ENCODE measurements around the gene TUBA8. TPM values are rescaled to one million over a fixed set of nuclear protein-coding genes. Genes with fewer than 3 reads are reported as not detected.
"Not testable (repeated sequence)": the region's sequence is repeated elsewhere in the genome, so short reads cannot be mapped to it uniquely, and the experiment has no call there.

The TUBA8 gene
- total and polyA plus RNA-seq, 9 donors: 0.92 to 4.2 (median 1.9) TPM; not detected in 1

DNA sequence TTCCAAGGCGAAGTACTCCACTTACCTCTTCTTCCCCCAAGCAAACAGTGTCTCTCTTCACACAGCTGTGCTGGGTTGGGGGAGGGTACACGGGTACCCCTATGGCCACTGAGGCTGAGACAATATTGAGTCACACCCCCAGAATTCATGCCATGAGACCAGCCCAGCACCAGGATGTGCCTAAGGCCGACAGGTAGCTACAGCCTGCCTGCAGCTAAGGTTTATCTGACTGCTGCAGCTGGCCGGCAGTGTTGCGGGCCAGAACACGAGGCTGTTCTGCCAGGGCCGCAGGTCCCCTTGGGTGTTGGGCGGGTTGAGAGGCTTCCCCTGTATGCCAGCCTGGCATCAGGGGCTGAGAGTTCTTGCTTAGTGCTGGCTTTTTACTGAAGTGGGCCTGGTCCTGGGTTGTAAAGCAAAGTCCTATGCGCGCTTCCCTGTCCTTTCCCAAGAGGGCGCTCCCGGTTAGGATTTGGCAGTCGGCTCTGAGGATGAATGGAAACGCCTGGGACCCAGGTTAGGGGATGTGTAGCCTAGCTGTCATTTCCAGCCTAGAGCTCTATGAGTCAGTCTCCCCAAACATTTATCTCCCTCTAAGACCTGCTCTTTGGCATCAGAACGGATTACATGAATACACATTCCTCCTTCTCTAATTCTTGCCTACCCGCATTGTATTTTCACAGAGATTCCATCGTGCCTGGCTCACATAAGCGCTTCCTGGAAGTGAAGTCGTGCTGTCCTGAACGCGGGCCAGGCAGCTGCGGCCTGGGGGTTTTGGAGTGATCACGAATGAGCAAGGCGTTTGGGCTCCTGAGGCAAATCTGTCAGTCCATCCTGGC, 46.5 kb downstream of the TUBA8 start:
- intact Hi-C loops (cut with DNase I): no loop called here
- DNase-seq: peak; percentile 34 to 69 (median 59)
- 37 to 44% (median 43%) methylated on average over 24 of the region's 24 CpGs for WGBS, 3 donors
- H3K27me3 ChIP-seq: no peaks in the 10 kb centered on the region
- no peaks in the 10 kb centered on the region for H3K36me3 ChIP-seq
- no peaks in the 10 kb centered on the region for H3K9me3 ChIP-seq
- H3K4me1 ChIP-seq (ENCODE audit: insufficient read depth): no peaks in the 10 kb centered on the region
- peak overlapping the region in 1 of 2 donors; percentile 40 for H3K27ac ChIP-seq
- TF ChIP-seq EP300 (IDR thresholded peaks at IDR 0.05): no peak
- TF ChIP-seq POLR2A (IDR thresholded peaks at IDR 0.05): no peak
- TF ChIP-seq, protein P1, sequence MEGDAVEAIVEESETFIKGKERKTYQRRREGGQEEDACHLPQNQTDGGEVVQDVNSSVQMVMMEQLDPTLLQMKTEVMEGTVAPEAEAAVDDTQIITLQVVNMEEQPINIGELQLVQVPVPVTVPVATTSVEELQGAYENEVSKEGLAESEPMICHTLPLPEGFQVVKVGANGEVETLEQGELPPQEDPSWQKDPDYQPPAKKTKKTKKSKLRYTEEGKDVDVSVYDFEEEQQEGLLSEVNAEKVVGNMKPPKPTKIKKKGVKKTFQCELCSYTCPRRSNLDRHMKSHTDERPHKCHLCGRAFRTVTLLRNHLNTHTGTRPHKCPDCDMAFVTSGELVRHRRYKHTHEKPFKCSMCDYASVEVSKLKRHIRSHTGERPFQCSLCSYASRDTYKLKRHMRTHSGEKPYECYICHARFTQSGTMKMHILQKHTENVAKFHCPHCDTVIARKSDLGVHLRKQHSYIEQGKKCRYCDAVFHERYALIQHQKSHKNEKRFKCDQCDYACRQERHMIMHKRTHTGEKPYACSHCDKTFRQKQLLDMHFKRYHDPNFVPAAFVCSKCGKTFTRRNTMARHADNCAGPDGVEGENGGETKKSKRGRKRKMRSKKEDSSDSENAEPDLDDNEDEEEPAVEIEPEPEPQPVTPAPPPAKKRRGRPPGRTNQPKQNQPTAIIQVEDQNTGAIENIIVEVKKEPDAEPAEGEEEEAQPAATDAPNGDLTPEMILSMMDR (IDR thresholded peaks at IDR 0.05): peak in 2 of 3 donors; percentile 31 to 33
- H3K4me3 ChIP-seq: no peak overlapping the region

DNA sequence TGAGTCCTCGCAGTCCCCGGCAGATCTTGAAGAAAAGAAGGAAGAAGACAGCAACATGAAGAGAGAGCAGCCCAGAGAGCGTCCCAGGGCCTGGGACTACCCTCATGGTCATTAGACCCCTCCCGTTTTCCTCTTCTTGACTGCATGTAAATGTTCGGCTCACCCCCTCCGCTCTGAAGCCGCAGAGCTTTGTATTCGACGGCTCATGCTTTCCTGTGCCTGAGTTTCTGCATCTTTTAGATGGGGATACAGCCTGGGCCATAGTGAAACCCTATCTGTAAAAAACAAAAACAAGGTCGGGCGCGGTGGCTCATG, 47.1 kb downstream of the TUBA8 start:
- no peaks in the 10 kb centered on the region for H3K4me1 ChIP-seq (ENCODE audit: insufficient read depth)
- H3K27ac ChIP-seq: peak overlapping the region in 1 of 2 donors; percentile 40
- H3K27me3 ChIP-seq: no peaks in the 10 kb centered on the region
- TF ChIP-seq EP300 (IDR thresholded peaks at IDR 0.05) (no peak), POLR2A (IDR thresholded peaks at IDR 0.05) (no peak)
- TF ChIP-seq, protein P1 (IDR thresholded peaks at IDR 0.05): no peak
- WGBS, 3 donors: 77 to 78% (median 77%) methylated on average over 12 of the region's 12 CpGs
- DNase-seq: no peak
- no peaks in the 10 kb centered on the region for H3K36me3 ChIP-seq
- intact Hi-C loops (cut with DNase I): no loop called here
- no peak overlapping the region for H3K4me3 ChIP-seq
- H3K9me3 ChIP-seq: no peaks in the 10 kb centered on the region

DNA sequence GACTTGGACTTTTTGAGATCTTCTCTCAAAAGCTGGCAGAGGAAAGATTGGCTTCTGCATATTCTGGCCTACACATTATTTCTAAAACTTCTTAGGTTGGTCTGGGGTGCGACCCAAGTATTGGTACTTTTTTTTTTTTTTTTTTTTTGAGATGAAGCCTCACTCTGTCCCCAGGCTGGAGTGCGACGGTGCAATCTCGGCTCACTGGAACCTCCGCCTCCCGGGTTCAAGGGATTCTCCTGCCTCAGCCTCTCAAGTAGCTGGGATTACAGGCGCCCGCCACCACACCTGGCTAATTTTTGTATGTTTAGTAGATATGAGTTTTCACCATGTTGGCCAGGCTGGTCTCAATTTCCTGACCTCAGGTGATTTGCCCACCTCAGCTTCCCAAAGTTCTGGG, 50.0 kb downstream of the TUBA8 start:
- H3K27ac ChIP-seq; H3K4me1 ChIP-seq (ENCODE audit: insufficient read depth); DNase-seq; H3K9me3 ChIP-seq; intact Hi-C loops (cut with DNase I); H3K36me3 ChIP-seq; H3K27me3 ChIP-seq; H3K4me3 ChIP-seq: not testable (repeated sequence)
- WGBS, 3 donors: 96 to 97% (median 97%) methylated on average over 8 of the region's 8 CpGs

DNA sequence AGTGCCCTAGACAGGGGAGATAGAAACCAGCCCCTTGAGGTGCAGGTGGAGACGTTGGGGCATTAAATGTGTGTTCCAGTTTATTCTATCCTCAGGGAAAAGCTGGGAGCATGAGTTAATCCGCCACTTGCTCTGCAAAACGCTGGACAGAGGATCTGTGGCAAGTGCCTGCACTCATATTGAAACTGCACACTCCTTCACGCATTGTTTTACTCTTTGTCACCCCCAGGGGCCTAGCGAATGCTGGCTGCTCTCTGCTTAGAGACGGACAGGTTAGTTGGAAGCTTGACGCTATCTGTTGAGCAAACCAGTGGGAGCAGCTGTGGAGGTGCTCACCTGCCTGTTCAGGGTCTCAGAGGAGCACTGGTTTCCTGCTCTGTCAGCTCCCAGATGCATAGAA, 53.2 kb downstream of the TUBA8 start:
- H3K27ac ChIP-seq; H3K36me3 ChIP-seq; DNase-seq; H3K4me1 ChIP-seq (ENCODE audit: insufficient read depth); H3K4me3 ChIP-seq; H3K9me3 ChIP-seq; H3K27me3 ChIP-seq; intact Hi-C loops (cut with DNase I): not testable (repeated sequence)
- 80 to 86% (median 82%) methylated on average over 7 of the region's 7 CpGs for WGBS, 3 donors

DNA sequence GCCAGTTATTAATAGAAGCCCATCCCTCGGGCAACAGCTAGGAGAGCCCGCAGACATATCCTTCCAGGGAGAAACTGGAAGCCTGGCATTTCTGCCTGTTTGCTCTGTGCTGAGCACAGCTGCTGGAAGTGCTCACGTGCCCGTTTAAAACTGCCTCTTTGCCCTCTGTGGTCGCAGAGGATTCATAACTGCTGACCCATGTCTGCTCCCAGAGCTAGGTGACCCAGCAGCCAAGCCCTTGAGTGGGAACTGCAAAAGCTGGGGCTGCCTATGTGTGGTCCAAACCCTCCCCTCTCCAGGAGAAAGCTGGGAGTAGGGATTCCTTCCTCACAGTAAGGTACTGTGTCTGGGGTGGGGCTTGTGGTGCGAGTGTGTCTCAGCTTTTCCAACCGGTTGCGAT, 54.0 kb downstream of the TUBA8 start:
- H3K36me3 ChIP-seq; H3K27me3 ChIP-seq; DNase-seq; H3K27ac ChIP-seq; intact Hi-C loops (cut with DNase I); H3K9me3 ChIP-seq; H3K4me3 ChIP-seq; H3K4me1 ChIP-seq (ENCODE audit: insufficient read depth): not testable (repeated sequence)
- WGBS, 3 donors: 57 to 69% (median 64%) methylated on average over 3 to 8 of the region's 8 CpGs

DNA sequence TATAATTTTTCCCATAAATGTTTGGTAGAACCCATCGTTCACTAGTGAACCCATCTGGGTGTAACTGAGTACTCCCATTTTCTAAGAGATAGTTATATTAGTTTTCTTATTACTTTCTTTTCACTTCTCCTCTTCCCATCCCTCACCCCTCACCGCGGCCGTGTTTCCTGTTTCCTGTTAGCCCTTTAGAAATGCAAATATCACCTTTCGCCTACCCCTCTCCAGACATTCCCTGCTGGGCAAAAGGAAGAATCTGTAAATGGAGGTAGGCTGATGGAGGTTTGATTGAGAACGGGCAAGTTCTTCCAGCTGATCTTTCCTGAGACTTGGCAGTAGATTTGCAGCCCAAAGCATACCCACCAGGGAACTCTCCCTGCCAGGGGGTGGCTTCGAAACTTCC, 54.7 kb downstream of the TUBA8 start:
- not testable (repeated sequence) for H3K4me1 ChIP-seq (ENCODE audit: insufficient read depth)
- WGBS, 3 donors: 38% methylated on average over 1 of the region's 7 CpGs; no CpG with 5 or more reads in 2 of the 3 donors

DNA sequence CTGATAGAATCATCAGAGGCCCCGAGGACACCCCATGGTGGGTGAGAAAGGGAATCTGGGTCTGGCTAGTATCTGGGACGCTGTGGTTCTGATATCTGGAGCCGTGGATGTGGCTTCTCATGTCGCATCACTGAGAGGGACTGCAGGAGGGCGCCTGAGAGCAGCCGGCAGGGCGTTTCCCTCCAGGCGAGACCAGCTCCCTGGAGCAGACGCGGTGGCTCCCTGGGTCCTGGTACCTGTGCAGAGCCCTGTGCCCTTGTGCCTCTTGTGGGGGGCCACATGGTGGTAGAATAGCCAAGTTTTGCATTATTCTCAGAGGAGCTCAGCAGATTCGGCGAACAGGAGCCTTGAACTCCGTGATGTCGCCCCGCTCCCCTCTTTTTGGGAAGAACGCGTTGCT, 59.7 kb downstream of the TUBA8 start:
- whole genome bisulfite sequencing, 3 donors: 89 to 93% (median 92%) methylated on average over 17 of the region's 17 CpGs
- H3K4me1 ChIP-seq (ENCODE audit: insufficient read depth); intact Hi-C loops (cut with DNase I); H3K9me3 ChIP-seq; DNase-seq; H3K27me3 ChIP-seq; H3K4me3 ChIP-seq; H3K27ac ChIP-seq; H3K36me3 ChIP-seq: not testable (repeated sequence)

More for the DNA sequence above, 54.7 kb downstream of the TUBA8 start:
- intact Hi-C loops (cut with DNase I); DNase-seq; H3K4me3 ChIP-seq; H3K27me3 ChIP-seq; H3K9me3 ChIP-seq; H3K27ac ChIP-seq; H3K36me3 ChIP-seq: not testable (repeated sequence)

DNA sequence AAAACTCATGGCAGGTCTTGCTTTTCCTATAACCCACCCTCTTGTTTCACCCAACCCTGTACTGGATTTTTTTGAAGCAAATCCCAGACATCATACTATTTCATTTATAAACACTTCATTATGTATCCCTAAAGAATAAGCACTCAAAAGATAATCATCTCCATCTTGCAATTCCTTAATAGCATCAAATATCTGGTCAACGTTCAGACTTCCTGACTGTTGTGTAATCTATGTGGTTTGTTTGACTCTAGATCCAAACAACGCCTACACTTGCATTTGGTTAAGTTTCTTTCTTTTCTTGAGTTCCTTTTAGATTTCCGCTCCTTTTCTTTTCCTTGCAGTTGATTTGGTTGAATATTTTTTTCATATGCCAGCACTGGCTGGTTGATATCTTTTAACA, 61.6 kb downstream of the TUBA8 start:
- WGBS, 3 donors: 70 to 81% (median 74%) methylated on average over 3 of the region's 3 CpGs
- H3K27ac ChIP-seq; H3K36me3 ChIP-seq; H3K4me1 ChIP-seq (ENCODE audit: insufficient read depth); H3K27me3 ChIP-seq; intact Hi-C loops (cut with DNase I); DNase-seq; H3K4me3 ChIP-seq; H3K9me3 ChIP-seq: not testable (repeated sequence)

DNA sequence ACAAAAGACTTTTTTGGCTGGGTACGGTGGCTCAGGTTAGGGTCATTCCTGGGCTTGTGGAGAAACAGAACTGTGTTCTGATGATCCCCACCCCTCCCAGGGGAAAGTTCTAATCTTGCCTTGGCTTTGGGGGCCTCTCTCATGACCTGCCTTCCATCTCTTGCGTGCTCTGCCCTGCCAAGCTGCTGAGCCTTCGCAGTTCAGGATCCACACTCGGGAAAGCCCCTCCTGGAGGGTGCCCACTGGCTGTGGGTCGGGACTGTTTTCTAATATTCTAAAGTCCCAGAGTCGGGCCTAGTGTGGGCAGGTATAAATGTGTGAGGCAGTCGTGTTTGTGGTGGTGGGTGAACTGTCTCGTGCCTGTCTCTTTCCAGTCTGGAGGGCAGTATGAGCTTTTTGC, 62.2 kb downstream of the TUBA8 start:
- H3K9me3 ChIP-seq; H3K36me3 ChIP-seq; H3K4me3 ChIP-seq; DNase-seq; H3K27me3 ChIP-seq; intact Hi-C loops (cut with DNase I); H3K27ac ChIP-seq; H3K4me1 ChIP-seq (ENCODE audit: insufficient read depth): not testable (repeated sequence)
- WGBS, 3 donors: 76 to 90% (median 89%) methylated on average over 5 to 8 of the region's 8 CpGs

DNA sequence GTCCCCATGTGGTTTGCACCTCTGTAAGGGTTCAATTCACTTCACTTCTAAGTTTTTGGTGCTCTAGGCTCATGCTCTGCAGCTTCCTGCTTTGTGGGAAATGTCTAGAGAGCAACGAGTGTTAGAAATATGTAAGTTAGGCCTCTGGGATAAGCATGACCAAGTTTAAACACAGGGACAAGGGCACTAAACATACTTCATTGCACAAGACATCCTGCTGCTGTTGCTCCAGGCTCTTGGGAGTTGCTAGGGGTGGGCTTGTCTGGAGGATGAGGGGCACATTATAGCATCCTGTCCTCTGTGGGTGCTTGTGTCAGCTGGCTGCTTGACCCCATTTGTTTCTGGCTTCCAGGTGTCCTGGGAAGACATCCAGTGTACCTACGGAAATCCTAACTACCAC, 62.8 kb downstream of the TUBA8 start:
- H3K4me1 ChIP-seq (ENCODE audit: insufficient read depth); H3K27ac ChIP-seq; H3K27me3 ChIP-seq; H3K9me3 ChIP-seq; DNase-seq; H3K36me3 ChIP-seq; intact Hi-C loops (cut with DNase I); H3K4me3 ChIP-seq: not testable (repeated sequence)
- WGBS, 3 donors: 85 to 97% (median 89%) methylated on average over 1 to 2 of the region's 2 CpGs

Measured in ovary (tissue), 9 donors.